Liver (tissue), 3 donors: ENCODE measurements around the gene RETREG1.

Source experiments
- EGR1 ChIP-seq, 2 donors: IDR thresholded peaks; 2 replicates each; pipeline ENCODE4 v1.6.1; 2016 to 2018; ENCODE audit warnings: antibody characterized with exemption in 2 of 2, low read depth in 2 of 2
- FOXA1 ChIP-seq: IDR thresholded peaks from 2 replicates; pipeline ENCODE4 v1.6.1; 2016; ENCODE audit warnings: antibody characterized with exemption
- GABPA ChIP-seq, 2 donors: IDR thresholded peaks in 1 of 2; conservative IDR thresholded peaks in 1 of 2; 2 replicates each; pipeline ENCODE4 v1.6.1; 2016; ENCODE audit warnings: antibody characterized with exemption in 2 of 2, mild to moderate bottlenecking in 1 of 2, moderate library complexity in 1 of 2
- HNF4A ChIP-seq, 2 donors: conservative IDR thresholded peaks; 2 replicates each; pipeline ENCODE4 v1.6.1; 2016; ENCODE audit warnings: antibody characterized with exemption in 2 of 2, mild to moderate bottlenecking in 2 of 2
- HNF4G ChIP-seq: IDR thresholded peaks from 2 replicates; pipeline ENCODE4 v1.6.1; 2016; ENCODE audit warnings: antibody characterized with exemption
- JUND ChIP-seq, 2 donors: IDR thresholded peaks; 2 replicates each; pipeline ENCODE4 v1.6.1; 2016; ENCODE audit warnings: antibody characterized with exemption in 2 of 2
- RAD21 ChIP-seq, 2 donors: IDR thresholded peaks; 2 replicates each; pipeline ENCODE4 v1.6.1; 2016; ENCODE audit warnings: antibody characterized with exemption in 2 of 2, mild to moderate bottlenecking in 2 of 2
- RXRA ChIP-seq, 2 donors: IDR thresholded peaks; 2 replicates each; pipeline ENCODE4 v1.6.1; 2017 to 2018; ENCODE audit warnings: antibody characterized with exemption in 2 of 2, mild to moderate bottlenecking in 1 of 2
- TAF1 ChIP-seq: conservative IDR thresholded peaks from 2 replicates; pipeline ENCODE4 v1.6.1; 2016; ENCODE audit warnings: antibody characterized with exemption, mild to moderate bottlenecking
- TF ChIP-seq, protein P1 (sequence below): fragments of 150-350 bp; IDR thresholded peaks from 2 replicates; pipeline ENCODE4 v1.5.1; 2017; ENCODE audit warnings: improper control_type of control experiment, low read depth, low read length; ENCODE audit not compliant: missing input control
- TF ChIP-seq, protein P2 (sequence below): IDR thresholded peaks from 2 replicates; pipeline ENCODE4 v1.6.1; 2016; ENCODE audit warnings: antibody characterized with exemption
- TF ChIP-seq, protein P3 (sequence below): IDR thresholded peaks from 2 replicates; pipeline ENCODE4 v1.6.1; 2016; ENCODE audit warnings: antibody characterized with exemption
- TF ChIP-seq, protein P4 (sequence below): IDR thresholded peaks from 2 replicates; pipeline ENCODE4 v1.6.1; 2016; ENCODE audit warnings: antibody characterized with exemption
- TF ChIP-seq, protein P5 (sequence below): IDR thresholded peaks from 2 replicates; pipeline ENCODE4 v1.6.1; 2016; ENCODE audit warnings: antibody characterized with exemption, mild to moderate bottlenecking
- donor health status: healthy.
- donor health status: healthy.

DNA sequence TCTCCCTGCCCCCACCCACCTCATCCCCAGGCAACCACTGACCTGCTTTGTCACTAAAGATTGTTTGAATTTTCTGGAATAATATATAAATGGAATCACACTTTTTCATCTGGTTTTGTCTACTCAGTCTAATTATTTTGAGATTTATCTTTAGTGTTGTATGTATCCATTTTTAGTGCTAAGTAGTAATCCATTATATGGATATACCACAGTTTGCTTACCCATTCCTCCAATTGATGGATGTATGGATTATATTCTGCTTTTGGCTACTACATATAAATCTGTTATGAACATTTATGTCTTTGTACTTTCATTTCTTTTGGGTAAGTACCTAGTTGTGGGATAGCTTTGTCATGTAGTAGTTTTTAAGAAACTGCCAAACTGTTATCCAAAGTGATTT is 136.7 kb downstream of the RETREG1 start:
- TF ChIP-seq, protein P1, sequence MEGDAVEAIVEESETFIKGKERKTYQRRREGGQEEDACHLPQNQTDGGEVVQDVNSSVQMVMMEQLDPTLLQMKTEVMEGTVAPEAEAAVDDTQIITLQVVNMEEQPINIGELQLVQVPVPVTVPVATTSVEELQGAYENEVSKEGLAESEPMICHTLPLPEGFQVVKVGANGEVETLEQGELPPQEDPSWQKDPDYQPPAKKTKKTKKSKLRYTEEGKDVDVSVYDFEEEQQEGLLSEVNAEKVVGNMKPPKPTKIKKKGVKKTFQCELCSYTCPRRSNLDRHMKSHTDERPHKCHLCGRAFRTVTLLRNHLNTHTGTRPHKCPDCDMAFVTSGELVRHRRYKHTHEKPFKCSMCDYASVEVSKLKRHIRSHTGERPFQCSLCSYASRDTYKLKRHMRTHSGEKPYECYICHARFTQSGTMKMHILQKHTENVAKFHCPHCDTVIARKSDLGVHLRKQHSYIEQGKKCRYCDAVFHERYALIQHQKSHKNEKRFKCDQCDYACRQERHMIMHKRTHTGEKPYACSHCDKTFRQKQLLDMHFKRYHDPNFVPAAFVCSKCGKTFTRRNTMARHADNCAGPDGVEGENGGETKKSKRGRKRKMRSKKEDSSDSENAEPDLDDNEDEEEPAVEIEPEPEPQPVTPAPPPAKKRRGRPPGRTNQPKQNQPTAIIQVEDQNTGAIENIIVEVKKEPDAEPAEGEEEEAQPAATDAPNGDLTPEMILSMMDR = no peak
- TF ChIP-seq HNF4G = no peak
- no peak for TF ChIP-seq RXRA (IDR thresholded peaks at IDR 0.05)
- TF ChIP-seq, protein P2, sequence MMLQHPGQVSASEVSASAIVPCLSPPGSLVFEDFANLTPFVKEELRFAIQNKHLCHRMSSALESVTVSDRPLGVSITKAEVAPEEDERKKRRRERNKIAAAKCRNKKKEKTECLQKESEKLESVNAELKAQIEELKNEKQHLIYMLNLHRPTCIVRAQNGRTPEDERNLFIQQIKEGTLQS = no peak
- TF ChIP-seq JUND (IDR thresholded peaks at IDR 0.05) = no peak
- TF ChIP-seq, protein P3, sequence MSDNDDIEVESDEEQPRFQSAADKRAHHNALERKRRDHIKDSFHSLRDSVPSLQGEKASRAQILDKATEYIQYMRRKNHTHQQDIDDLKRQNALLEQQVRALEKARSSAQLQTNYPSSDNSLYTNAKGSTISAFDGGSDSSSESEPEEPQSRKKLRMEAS = no peak
- TF ChIP-seq, protein P4, sequence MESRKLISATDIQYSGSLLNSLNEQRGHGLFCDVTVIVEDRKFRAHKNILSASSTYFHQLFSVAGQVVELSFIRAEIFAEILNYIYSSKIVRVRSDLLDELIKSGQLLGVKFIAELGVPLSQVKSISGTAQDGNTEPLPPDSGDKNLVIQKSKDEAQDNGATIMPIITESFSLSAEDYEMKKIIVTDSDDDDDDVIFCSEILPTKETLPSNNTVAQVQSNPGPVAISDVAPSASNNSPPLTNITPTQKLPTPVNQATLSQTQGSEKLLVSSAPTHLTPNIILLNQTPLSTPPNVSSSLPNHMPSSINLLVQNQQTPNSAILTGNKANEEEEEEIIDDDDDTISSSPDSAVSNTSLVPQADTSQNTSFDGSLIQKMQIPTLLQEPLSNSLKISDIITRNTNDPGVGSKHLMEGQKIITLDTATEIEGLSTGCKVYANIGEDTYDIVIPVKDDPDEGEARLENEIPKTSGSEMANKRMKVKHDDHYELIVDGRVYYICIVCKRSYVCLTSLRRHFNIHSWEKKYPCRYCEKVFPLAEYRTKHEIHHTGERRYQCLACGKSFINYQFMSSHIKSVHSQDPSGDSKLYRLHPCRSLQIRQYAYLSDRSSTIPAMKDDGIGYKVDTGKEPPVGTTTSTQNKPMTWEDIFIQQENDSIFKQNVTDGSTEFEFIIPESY = no peak
- TF ChIP-seq FOXA1 = no peak
- TF ChIP-seq GABPA (IDR thresholded peaks at IDR 0.05 in 1 of 2, conservative IDR thresholded peaks at IDR 0.05 in 1 of 2) = no peak
- TF ChIP-seq, protein P5, sequence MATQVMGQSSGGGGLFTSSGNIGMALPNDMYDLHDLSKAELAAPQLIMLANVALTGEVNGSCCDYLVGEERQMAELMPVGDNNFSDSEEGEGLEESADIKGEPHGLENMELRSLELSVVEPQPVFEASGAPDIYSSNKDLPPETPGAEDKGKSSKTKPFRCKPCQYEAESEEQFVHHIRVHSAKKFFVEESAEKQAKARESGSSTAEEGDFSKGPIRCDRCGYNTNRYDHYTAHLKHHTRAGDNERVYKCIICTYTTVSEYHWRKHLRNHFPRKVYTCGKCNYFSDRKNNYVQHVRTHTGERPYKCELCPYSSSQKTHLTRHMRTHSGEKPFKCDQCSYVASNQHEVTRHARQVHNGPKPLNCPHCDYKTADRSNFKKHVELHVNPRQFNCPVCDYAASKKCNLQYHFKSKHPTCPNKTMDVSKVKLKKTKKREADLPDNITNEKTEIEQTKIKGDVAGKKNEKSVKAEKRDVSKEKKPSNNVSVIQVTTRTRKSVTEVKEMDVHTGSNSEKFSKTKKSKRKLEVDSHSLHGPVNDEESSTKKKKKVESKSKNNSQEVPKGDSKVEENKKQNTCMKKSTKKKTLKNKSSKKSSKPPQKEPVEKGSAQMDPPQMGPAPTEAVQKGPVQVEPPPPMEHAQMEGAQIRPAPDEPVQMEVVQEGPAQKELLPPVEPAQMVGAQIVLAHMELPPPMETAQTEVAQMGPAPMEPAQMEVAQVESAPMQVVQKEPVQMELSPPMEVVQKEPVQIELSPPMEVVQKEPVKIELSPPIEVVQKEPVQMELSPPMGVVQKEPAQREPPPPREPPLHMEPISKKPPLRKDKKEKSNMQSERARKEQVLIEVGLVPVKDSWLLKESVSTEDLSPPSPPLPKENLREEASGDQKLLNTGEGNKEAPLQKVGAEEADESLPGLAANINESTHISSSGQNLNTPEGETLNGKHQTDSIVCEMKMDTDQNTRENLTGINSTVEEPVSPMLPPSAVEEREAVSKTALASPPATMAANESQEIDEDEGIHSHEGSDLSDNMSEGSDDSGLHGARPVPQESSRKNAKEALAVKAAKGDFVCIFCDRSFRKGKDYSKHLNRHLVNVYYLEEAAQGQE = no peak
- TF ChIP-seq EGR1 (IDR thresholded peaks at IDR 0.05; ENCODE audit: low read depth in 2 of 2) = no peak
- TF ChIP-seq HNF4A (conservative IDR thresholded peaks at IDR 0.05) = no peak
- no peak for TF ChIP-seq RAD21 (IDR thresholded peaks at IDR 0.05)
- TF ChIP-seq TAF1 = no peak
